H9 (cell line): ENCODE data around the gene CYSLTR2. TPM values are rescaled to one million over a fixed set of nuclear protein-coding genes. Genes with fewer than 3 reads are reported as not detected.

ENCODE experiments used
- DNase-seq: peaks from one replicate; pipeline ENCODE4 v3.0.0-alpha.2; 2017
- H2AFZ ChIP-seq: one replicate; pipeline ENCODE4 v1.6.1; 2013; ENCODE audit warnings: mild to moderate bottlenecking, low read length, control low read depth, moderate library complexity
- H2AK5ac ChIP-seq: 2 replicates; pipeline ENCODE4 v1.6.1; 2013; ENCODE audit warnings: low read length, control low read depth, mixed read lengths; ENCODE audit not compliant: insufficient read length
- H2BK120ac ChIP-seq: one replicate; pipeline ENCODE4 v1.6.1; 2013; ENCODE audit warnings: low read depth, mild to moderate bottlenecking, low read length, control low read depth, inconsistent platforms; ENCODE audit not compliant: poor library complexity, severe bottlenecking
- H2BK12ac ChIP-seq: 2 replicates; pipeline ENCODE4 v1.6.1; 2013; ENCODE audit warnings: low read length, control low read depth, mixed read lengths, low read depth; ENCODE audit not compliant: insufficient read length
- H2BK15ac ChIP-seq: 2 replicates; pipeline ENCODE4 v1.6.1; 2013; ENCODE audit warnings: low read depth, low read length, control low read depth
- H2BK20ac ChIP-seq: one replicate; pipeline ENCODE4 v1.6.1; 2013; ENCODE audit warnings: low read depth, mild to moderate bottlenecking, low read length, control low read depth, inconsistent platforms; ENCODE audit not compliant: poor library complexity, severe bottlenecking
- H2BK5ac ChIP-seq: 2 replicates; pipeline ENCODE4 v1.6.1; 2013; ENCODE audit warnings: low read length, control low read depth, mixed read lengths; ENCODE audit not compliant: insufficient read length
- H3K14ac ChIP-seq: 2 replicates; pipeline ENCODE4 v1.6.1; 2013; ENCODE audit warnings: low read length, control low read depth; ENCODE audit not compliant: insufficient read depth
- H3K18ac ChIP-seq: 2 replicates; pipeline ENCODE4 v1.6.1; 2013; ENCODE audit warnings: low read depth, mild to moderate bottlenecking, mixed read lengths, low read length, control low read depth; ENCODE audit not compliant: insufficient read length
- H3K23ac ChIP-seq: 2 replicates; pipeline ENCODE4 v1.6.1; 2013; ENCODE audit warnings: low read length, control low read depth, mixed read lengths, low read depth; ENCODE audit not compliant: insufficient read length
- H3K23me2 ChIP-seq: 2 replicates; pipeline ENCODE4 v1.6.1; 2013; ENCODE audit warnings: low read depth, mild to moderate bottlenecking, mixed read lengths, low read length, control low read depth; ENCODE audit not compliant: insufficient read length, poor library complexity, severe bottlenecking
- H3K27ac ChIP-seq: 2 replicates; pipeline ENCODE4 v1.5.1; 2013; ENCODE audit warnings: low read length, control low read depth, mixed read lengths, low read depth; ENCODE audit not compliant: insufficient read length
- H3K27me3 ChIP-seq: 2 replicates; pipeline ENCODE4 v1.6.1; 2013; ENCODE audit warnings: low read length, control low read depth, inconsistent platforms; ENCODE audit not compliant: insufficient read depth
- H3K4ac ChIP-seq: 2 replicates; pipeline ENCODE4 v1.6.1; 2013; ENCODE audit warnings: low read depth, mild to moderate bottlenecking, control low read depth, inconsistent platforms, low read length, moderate library complexity
- H3K4me1 ChIP-seq: 2 replicates; pipeline ENCODE4 v1.6.1; 2013; ENCODE audit warnings: low read length, control low read depth, inconsistent platforms; ENCODE audit not compliant: insufficient read depth
- H3K4me2 ChIP-seq: 2 replicates; pipeline ENCODE4 v1.6.1; 2013; ENCODE audit warnings: low read length, control low read depth, mixed read lengths; ENCODE audit not compliant: insufficient read length, insufficient read depth
- H3K56ac ChIP-seq: 2 replicates; pipeline ENCODE4 v1.6.1; 2013; ENCODE audit warnings: low read depth, mild to moderate bottlenecking, mixed read lengths, low read length, control low read depth; ENCODE audit not compliant: insufficient read length
- H3K79me1 ChIP-seq: 2 replicates; pipeline ENCODE4 v1.6.1; 2013; ENCODE audit warnings: low read depth, mild to moderate bottlenecking, moderate library complexity, low read length, control low read depth, inconsistent platforms; ENCODE audit not compliant: insufficient read depth, poor library complexity, severe bottlenecking
- H3K79me2 ChIP-seq: 2 replicates; pipeline ENCODE4 v1.6.1; 2013; ENCODE audit warnings: low read length, control low read depth, inconsistent platforms; ENCODE audit not compliant: insufficient read depth
- H3K9ac ChIP-seq: 2 replicates; pipeline ENCODE4 v1.6.1; 2013; ENCODE audit warnings: low read length, control low read depth, mixed read lengths; ENCODE audit not compliant: insufficient read length; ENCODE audit errors: extremely low read depth
- H3K9me3 ChIP-seq: one replicate; pipeline ENCODE4 v1.6.1; 2013; ENCODE audit warnings: low read depth, low read length, inconsistent platforms; ENCODE audit not compliant: control insufficient read depth
- H3T11ph ChIP-seq: one replicate; pipeline ENCODE4 v1.6.1; 2013; ENCODE audit warnings: mild to moderate bottlenecking, low read length, control low read depth, inconsistent platforms
- H4K20me1 ChIP-seq: one replicate; pipeline ENCODE4 v1.6.1; 2013; ENCODE audit not compliant: control insufficient read depth, insufficient read length, insufficient read depth
- H4K5ac ChIP-seq: 2 replicates; pipeline ENCODE4 v1.6.1; 2013; ENCODE audit warnings: low read depth, mild to moderate bottlenecking, mixed read lengths, low read length, control low read depth; ENCODE audit not compliant: insufficient read length
- H4K8ac ChIP-seq: replicated peaks from 2 replicates; pipeline ENCODE4 v1.6.1; 2013; ENCODE audit warnings: low read length, control low read depth, mixed read lengths, low read depth; ENCODE audit not compliant: insufficient read length
- H4K91ac ChIP-seq: 2 replicates; pipeline ENCODE4 v1.6.1; 2013; ENCODE audit warnings: low read depth, mild to moderate bottlenecking, moderate library complexity, mixed read lengths, low read length, control low read depth; ENCODE audit not compliant: insufficient read length
- H3K27ac Mint-ChIP-seq, 3 experiments: 2 replicates in 2 of 3; 3 replicates in 1 of 3; pipeline ENCODE4 v1.8.0; 2020 to 2021; ENCODE audit warnings: mixed read lengths in 3 of 3, mild to moderate bottlenecking in 1 of 3, moderate library complexity in 1 of 3
- H3K27me3 Mint-ChIP-seq: 2 replicates; pipeline ENCODE4 v1.8.0; 2021; ENCODE audit warnings: low read depth, mild to moderate bottlenecking, moderate library complexity, mixed read lengths
- H3K36me3 Mint-ChIP-seq, 3 experiments: 2 replicates in 2 of 3; 3 replicates in 1 of 3; pipeline ENCODE4 v1.8.0; 2020 to 2021; ENCODE audit warnings: low read depth in 3 of 3, mixed read lengths in 3 of 3; ENCODE audit not compliant: insufficient read depth in 1 of 3
- H3K4me1 Mint-ChIP-seq, 2 experiments: 2 replicates each; pipeline ENCODE4 v1.8.0; 2020; ENCODE audit warnings: mixed read lengths in 2 of 2
- H3K4me3 Mint-ChIP-seq, 2 experiments: 2 replicates in 1 of 2; 3 replicates in 1 of 2; pipeline ENCODE4 v1.8.0; 2020 to 2021; ENCODE audit warnings: mild to moderate bottlenecking in 2 of 2, mixed read lengths in 2 of 2, moderate library complexity in 1 of 2
- H3K9me3 Mint-ChIP-seq, 2 experiments: 2 replicates in 1 of 2; 3 replicates in 1 of 2; pipeline ENCODE4 v1.8.0; 2020; ENCODE audit warnings: mild to moderate bottlenecking in 2 of 2, mixed read lengths in 2 of 2, moderate library complexity in 1 of 2
- CTCF ChIP-seq: fragments of 200-600 bp; sonication (generic); conservative IDR thresholded peaks from 3 replicates; pipeline ENCODE4 v1.8.0; 2021; ENCODE audit warnings: antibody characterized with exemption, mild to moderate bottlenecking
- whole genome bisulfite sequencing: extraction: QIAGEN DNeasy Blood & Tissue Kit; methylation state at CpG from one replicate; pipeline ENCODE4 v1.1.7; 2013; ENCODE audit warnings: missing lambda C conversion rate, low lambda C conversion rate, mixed read lengths; ENCODE audit not compliant: insufficient read length; ENCODE audit errors: extremely low coverage; 5-methylcytosine and 5-hydroxymethylcytosine counted together
- total RNA-seq: library from RNA; stranded (reverse); gene quantifications from 2 replicates; pipeline ENCODE4 v1.2.1, GENCODE V29; 2021

CYSLTR2 gene
- total RNA-seq, 1 experiment from 2014 or later, result not detected

GRCh38 chr13:48731001-48731658 is 77.4 kb downstream of the CYSLTR2 start:
- H2AK5ac ChIP-seq, result no peak overlapping the region
- H2BK15ac ChIP-seq, result no peak overlapping the region
- no peak overlapping the region for H2BK20ac ChIP-seq
- H4K8ac ChIP-seq, result no peak overlapping the region
- Mint-ChIP-seq H3K27me3 (peaks cover 11% of the 10 kb centered on the region), H3K9me3 (peaks cover 0 to 3% of the 10 kb centered on the region in 2 experiments; a peak in 3 of 5 replicates), H3K36me3 (peaks cover 0 to 3% (median 0%) of the 10 kb centered on the region in 3 experiments; a peak in 2 of 7 replicates), H3K4me3 (no peak overlapping the region), H3K4me1 (peaks cover 11 to 23% of the 10 kb centered on the region in 2 experiments), H3K27ac (no peak overlapping the region)
- H3K4ac ChIP-seq, result no peak overlapping the region
- TF ChIP-seq CTCF, result no peak; the same call in 2 of the 3 replicates
- H2BK12ac ChIP-seq, result no peak overlapping the region
- no peak overlapping the region for H2BK120ac ChIP-seq
- H3K79me2 ChIP-seq, result no peaks in the 10 kb centered on the region
- no peak overlapping the region for H3K27ac ChIP-seq
- H2BK5ac ChIP-seq, result no peak overlapping the region
- no peak overlapping the region for H3K18ac ChIP-seq
- H3T11ph ChIP-seq, result no peak overlapping the region
- no peak overlapping the region for H3K14ac ChIP-seq
- no peaks in the 10 kb centered on the region for H3K9me3 ChIP-seq
- no peak overlapping the region for H3K23ac ChIP-seq
- no peak overlapping the region for H3K4me2 ChIP-seq
- H4K5ac ChIP-seq, result no peak overlapping the region
- no peaks in the 10 kb centered on the region for H3K79me1 ChIP-seq
- H4K20me1 ChIP-seq, result no peaks in the 10 kb centered on the region
- no CpG with 5 or more reads among the region's 6 CpGs for WGBS
- no peak overlapping the region for H4K91ac ChIP-seq
- H3K56ac ChIP-seq, result no peak overlapping the region
- H3K23me2 ChIP-seq, result no peaks in the 10 kb centered on the region
- DNase-seq, result no peak
- no peaks in the 10 kb centered on the region for H3K27me3 ChIP-seq
- H3K4me1 ChIP-seq, result no peaks in the 10 kb centered on the region
- H3K9ac ChIP-seq, result no peak overlapping the region
- H2AFZ ChIP-seq, result no peak overlapping the region
